ENCODE data around the gene RRAS.
A peak's percentile ranks its signal among the peaks of the same experiment; 100 is the strongest.

DNA sequence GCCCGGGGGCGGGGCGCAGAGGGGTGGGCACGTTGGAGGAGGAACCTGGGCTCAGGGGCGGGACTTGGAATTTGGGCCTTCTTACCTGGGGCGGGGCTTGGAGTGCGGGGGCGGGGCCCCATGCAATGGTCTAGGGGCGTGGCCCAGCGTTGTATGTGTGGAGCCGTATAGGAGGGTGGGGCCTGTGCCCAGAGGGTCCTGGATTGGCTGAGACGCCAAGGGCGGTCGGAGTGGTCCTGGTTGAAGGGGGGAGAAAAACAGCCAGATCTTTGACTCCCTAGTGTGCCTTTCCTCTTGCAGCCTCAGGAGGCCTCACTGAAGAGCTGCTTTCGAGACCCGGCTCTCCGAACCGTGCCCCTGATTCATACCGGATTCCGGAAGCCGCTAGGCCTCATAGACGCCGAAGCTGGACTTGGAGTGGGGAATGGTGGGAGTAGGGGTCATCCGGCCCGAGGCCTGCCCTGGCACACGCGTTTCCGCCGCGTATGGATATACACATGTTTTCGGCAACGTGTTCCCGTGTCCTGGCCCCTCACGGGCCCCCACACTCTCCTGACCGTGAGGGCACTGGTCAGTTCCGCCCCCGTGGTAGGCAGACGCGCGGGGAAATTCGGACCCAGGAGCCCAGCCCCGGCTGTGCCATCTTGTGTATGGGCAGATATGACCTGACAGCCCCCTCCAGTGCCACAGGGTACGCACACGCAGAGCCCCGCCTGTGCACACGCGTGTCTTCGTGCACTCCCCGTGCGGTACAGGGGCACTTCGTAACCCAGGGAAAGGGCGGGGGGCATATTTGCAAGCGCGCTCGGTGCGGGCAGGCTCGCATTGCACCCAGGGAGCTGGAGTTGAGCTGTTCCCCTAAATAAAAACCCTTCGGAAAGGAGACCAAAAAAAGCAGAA is 49.6 kb downstream of the RRAS start:
- TF ChIP-seq POLR2AphosphoS5 (IDR thresholded peaks at IDR 0.05) (peak; percentile 51 to 87 (median 81)), POLR2A (IDR thresholded peaks at IDR 0.05) (peak; percentile 59 to 77)

Data from sigmoid colon (tissue), 4 donors.